HG03196 (cell line): Measurements from ENCODE around the gene PCNT.
"Not testable (repeated sequence)": the region's sequence is repeated elsewhere in the genome, so short reads cannot be mapped to it uniquely, and the experiment has no call there.

Experiments
- ATAC-seq: cut with Tn5 transposase; IDR thresholded peaks from one replicate; pipeline ENCODE4 v1.9.1; 2021; ENCODE audit not compliant: unreplicated experiment

Gene PCNT

GRCh38 chr21:46425041-46425440 is 101.1 kb downstream of the PCNT start:
- no peak for ATAC-seq

GRCh38 chr21:46425571-46425970 is 101.6 kb downstream of the PCNT start:
- ATAC-seq = no peak

GRCh38 chr21:46426313-46427046 is 102.5 kb downstream of the PCNT start:
- ATAC-seq = no peak

- no peak for ATAC-seq
These were observed 103.6 kb downstream of the PCNT start for GRCh38 chr21:46427516-46427915.

GRCh38 chr21:46428286-46428685 is 104.3 kb downstream of the PCNT start:
- no peak for ATAC-seq

- no peak for ATAC-seq
These were observed 105.2 kb downstream of the PCNT start for GRCh38 chr21:46428987-46429710.

GRCh38 chr21:46429754-46430681 is 106.1 kb downstream of the PCNT start:
- no peak for ATAC-seq

GRCh38 chr21:46431448-46431847 is 107.5 kb downstream of the PCNT start:
- no peak for ATAC-seq

GRCh38 chr21:46431884-46432488 is 108.0 kb downstream of the PCNT start:
- ATAC-seq = no peak

GRCh38 chr21:46433116-46433515 is 109.2 kb downstream of the PCNT start:
- not testable (repeated sequence) for ATAC-seq

- ATAC-seq = no peak
These were observed 110.5 kb downstream of the PCNT start for GRCh38 chr21:46434322-46434958.

GRCh38 chr21:46435786-46436227 is 111.9 kb downstream of the PCNT start:
- ATAC-seq = no peak

GRCh38 chr21:46436621-46437020 is 112.7 kb downstream of the PCNT start:
- ATAC-seq = no peak

GRCh38 chr21:46437096-46437498 is 113.1 kb downstream of the PCNT start:
- no peak for ATAC-seq

- ATAC-seq = no peak
These were observed 113.6 kb downstream of the PCNT start for GRCh38 chr21:46437511-46437910.

- ATAC-seq = no peak
These were observed 114.3 kb downstream of the PCNT start for GRCh38 chr21:46438241-46438640.

- ATAC-seq = no peak
These were observed 116.0 kb downstream of the PCNT start for GRCh38 chr21:46439906-46440305.

GRCh38 chr21:46441331-46441730 is 117.4 kb downstream of the PCNT start:
- ATAC-seq = no peak

- ATAC-seq = no peak
These were observed 118.1 kb downstream of the PCNT start for GRCh38 chr21:46441961-46442498.

- ATAC-seq = no peak
These were observed 119.0 kb downstream of the PCNT start for GRCh38 chr21:46442938-46443337.
